ENCODE data around the gene EIF2D. TPM values are rescaled to one million over a fixed set of nuclear protein-coding genes. Genes with fewer than 3 reads are reported as not detected.

Gene EIF2D
- total and polyA plus RNA-seq, 2 donors = 44.3 to 47.8 TPM

DNA sequence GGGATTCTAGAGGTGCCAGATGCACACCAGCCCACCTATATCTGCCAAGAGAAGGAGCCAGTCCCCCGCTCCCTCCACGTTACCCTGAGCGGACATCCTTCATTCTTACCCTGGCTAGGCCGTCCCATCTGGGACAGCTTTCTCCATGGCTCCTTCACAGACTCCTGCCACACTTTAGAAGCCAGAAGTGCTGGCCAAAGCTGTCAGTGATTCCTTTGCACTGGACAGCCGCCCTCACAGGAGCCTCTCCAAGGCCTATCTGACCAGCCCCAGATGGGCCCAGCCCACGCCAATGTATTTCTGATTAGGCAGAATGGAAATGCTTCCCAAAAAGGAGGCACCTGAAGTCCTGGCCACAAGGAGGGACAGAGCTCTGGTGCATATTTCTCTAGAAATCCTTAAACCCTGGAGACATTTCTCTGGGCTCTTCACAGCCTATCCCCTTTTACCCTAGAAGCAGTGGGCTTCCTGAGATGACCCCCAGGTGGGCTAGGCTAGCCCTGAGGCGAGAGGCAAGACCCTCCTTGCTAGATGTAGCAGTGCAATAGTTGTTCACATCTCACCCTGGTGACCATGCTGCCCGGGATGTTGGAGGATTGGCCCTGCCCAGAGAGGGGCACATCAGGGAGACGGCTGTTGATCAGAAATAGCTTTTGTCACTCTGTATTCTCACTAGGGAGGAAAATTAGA, 60.8 kb downstream of the EIF2D start:
- Histone ChIP-seq H3K4me1 (ENCODE audit: insufficient read depth) (no peaks in the 10 kb centered on the region), H3K4me3 (ENCODE audit: low read depth, low read length) (no peak overlapping the region), H3K27ac (ENCODE audit: low read depth) (no peak overlapping the region), H3K36me3 (ENCODE audit: insufficient read depth) (no peaks in the 10 kb centered on the region)
- DNase-seq (ENCODE audit: extremely low spot score) = no peak
- WGBS = 86% methylated on average over 9 of the region's 9 CpGs

- 80% methylated on average over 2 of the region's 2 CpGs for WGBS
- Histone ChIP-seq H3K27ac (ENCODE audit: low read depth) (no peak overlapping the region), H3K36me3 (ENCODE audit: insufficient read depth) (no peaks in the 10 kb centered on the region), H3K4me1 (ENCODE audit: insufficient read depth) (no peaks in the 10 kb centered on the region), H3K4me3 (ENCODE audit: low read depth, low read length) (no peak overlapping the region)
- DNase-seq (ENCODE audit: extremely low spot score) = no peak
Observed at GRCh38 chr1:206550446-206550845, 61.8 kb downstream of the EIF2D start.

DNA sequence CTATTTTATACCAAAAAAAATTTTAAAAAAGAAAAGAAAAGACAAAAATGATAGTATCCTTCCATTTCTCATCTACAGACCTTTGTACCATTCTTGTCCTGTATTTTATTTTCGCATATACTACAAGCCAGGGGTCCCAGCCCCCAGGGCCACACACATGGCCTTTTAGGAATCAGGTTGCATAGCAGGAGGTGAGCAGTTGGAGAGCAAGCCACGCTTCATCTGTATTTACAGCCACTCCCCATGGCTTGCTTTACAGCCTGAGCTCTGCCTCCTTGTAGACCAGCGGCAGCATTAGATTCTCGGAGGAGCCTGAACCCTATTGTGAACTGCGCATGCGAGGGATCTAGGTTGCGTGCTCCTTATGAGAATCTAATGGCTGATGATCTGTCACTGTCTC, 65.2 kb downstream of the EIF2D start:
- no peak overlapping the region for H3K27ac ChIP-seq (ENCODE audit: low read depth)
- no peak for DNase-seq (ENCODE audit: extremely low spot score)
- WGBS = 86% methylated on average over 7 of the region's 7 CpGs
- no peaks in the 10 kb centered on the region for H3K4me1 ChIP-seq (ENCODE audit: insufficient read depth)
- no peak overlapping the region for H3K4me3 ChIP-seq (ENCODE audit: low read depth, low read length)
- no peaks in the 10 kb centered on the region for H3K36me3 ChIP-seq (ENCODE audit: insufficient read depth)

DNA sequence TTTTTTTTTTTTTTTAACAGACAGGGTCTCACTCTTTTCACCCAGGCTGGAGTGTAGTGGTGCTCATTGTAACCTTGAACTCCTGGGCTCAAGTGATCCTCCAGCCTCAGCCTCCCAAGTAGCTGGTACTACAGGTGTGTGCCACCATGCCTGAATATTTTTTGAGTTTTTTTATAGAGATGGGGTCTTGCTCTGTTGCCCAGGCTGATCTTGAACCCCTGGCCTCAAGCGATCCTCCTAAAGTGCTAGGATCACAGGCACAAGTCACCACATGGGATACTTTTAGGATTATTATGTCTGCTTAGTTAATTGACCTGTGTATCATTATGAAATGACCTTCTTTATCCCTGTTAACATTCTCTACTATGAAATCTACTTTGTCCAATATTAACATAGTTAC, 66.9 kb downstream of the EIF2D start:
- H3K27ac ChIP-seq (ENCODE audit: low read depth) = no peak overlapping the region
- H3K4me3 ChIP-seq (ENCODE audit: low read depth, low read length) = no peak overlapping the region
- H3K4me1 ChIP-seq (ENCODE audit: insufficient read depth) = no peaks in the 10 kb centered on the region
- no peaks in the 10 kb centered on the region for H3K36me3 ChIP-seq (ENCODE audit: insufficient read depth)
- WGBS = 100% methylated on average over 1 of the region's 1 CpG
- DNase-seq (ENCODE audit: extremely low spot score) = no peak

- Histone ChIP-seq H3K4me3 (ENCODE audit: low read depth, low read length) (no peak overlapping the region), H3K36me3 (ENCODE audit: insufficient read depth) (no peaks in the 10 kb centered on the region), H3K27ac (ENCODE audit: low read depth) (no peak overlapping the region), H3K4me1 (ENCODE audit: insufficient read depth) (no peaks in the 10 kb centered on the region)
- WGBS = 12% methylated on average over 9 of the region's 9 CpGs
- DNase-seq (ENCODE audit: extremely low spot score) = no peak
Observed at GRCh38 chr1:206544562-206545257, 67.6 kb downstream of the EIF2D start.

Other genes starting within 250 kb of the EIF2D start
- gene IKBKE, start 142.0 kb downstream of the EIF2D start, total RNA-seq = 5.8 TPM
- 3.5 TPM for gene IKBKE, start 142.0 kb downstream of the EIF2D start, polyA plus RNA-seq
- 8.9 TPM for gene RASSF5, start 104.9 kb downstream of the EIF2D start, total RNA-seq
- 10.7 TPM for gene RASSF5, start 104.9 kb downstream of the EIF2D start, polyA plus RNA-seq
- gene DYRK3, start 23.1 kb upstream of the EIF2D start, total RNA-seq = 12.8 TPM
- 5.6 TPM for gene DYRK3, start 23.1 kb upstream of the EIF2D start, polyA plus RNA-seq
- 20.4 TPM for gene MAPKAPK2, start 72.4 kb upstream of the EIF2D start, total RNA-seq
- 49.5 TPM for gene MAPKAPK2, start 72.4 kb upstream of the EIF2D start, polyA plus RNA-seq
- not detected for gene IL19, start 158.3 kb upstream of the EIF2D start, total RNA-seq
- gene IL19, start 158.3 kb upstream of the EIF2D start, polyA plus RNA-seq = not detected
- gene IL10, start 160.0 kb upstream of the EIF2D start, total RNA-seq = 2.8 TPM
- gene IL10, start 160.0 kb upstream of the EIF2D start, polyA plus RNA-seq = 2.2 TPM